ENCODE results near the gene TTC23. TPM values are rescaled to one million over a fixed set of nuclear protein-coding genes. Genes with fewer than 3 reads are reported as not detected.
"Not testable (repeated sequence)": the region's sequence is repeated elsewhere in the genome, so short reads cannot be mapped to it uniquely, and the experiment has no call there.

Gene TTC23
- total RNA-seq, 2 experiments from 2014 or later = 2.8 to 7.6 TPM

DNA sequence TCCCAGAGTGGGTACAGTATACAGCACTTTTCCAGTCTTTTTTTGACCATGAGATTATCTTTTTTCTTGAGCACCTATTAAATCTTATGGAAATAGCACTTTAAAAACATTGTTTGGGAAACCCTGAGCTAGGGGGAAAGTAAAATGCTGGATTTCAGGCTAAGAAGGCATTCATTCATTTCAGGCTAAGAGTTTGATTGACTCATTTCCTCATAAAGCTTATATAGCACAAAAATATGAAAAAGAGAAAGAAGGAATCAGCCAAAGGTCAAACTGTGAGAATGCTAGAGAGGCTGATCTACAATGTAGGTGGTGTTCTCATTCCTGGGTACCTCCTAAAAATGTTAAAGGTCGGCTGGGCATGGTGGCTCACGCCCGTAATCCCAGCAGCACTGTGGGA, 10.5 kb downstream of the TTC23 start:
- Histone ChIP-seq H3K9me3 (ENCODE audit: low read length) (no peaks in the 10 kb centered on the region), H3K27ac (ENCODE audit: low read depth, low read length, poor library complexity, severe bottlenecking) (no peak overlapping the region), H3K36me3 (ENCODE audit: insufficient read depth, low read length) (no peaks in the 10 kb centered on the region), H3K4me2 (ENCODE audit: low read length) (no peak overlapping the region), H3K4me3 (ENCODE audit: low read depth, low read length, poor library complexity, severe bottlenecking) (no peak overlapping the region), H3K4me1 (ENCODE audit: insufficient read depth, low read length, poor library complexity, severe bottlenecking) (peaks cover 6% of the 10 kb centered on the region), H3K79me2 (ENCODE audit: insufficient read depth, low read depth, low read length) (no peaks in the 10 kb centered on the region), H2AFZ (ENCODE audit: low read length) (no peak overlapping the region), H3K9me2 (ENCODE audit: insufficient read depth, low read length) (no peaks in the 10 kb centered on the region), H4K20me1 (ENCODE audit: insufficient read depth, low read length) (no peaks in the 10 kb centered on the region)
- CTCF ChIA-PET (ENCODE audit: unreplicated experiment) = no interaction called here
- intact Hi-C loops (cut with micrococcal nuclease; ENCODE audit: unreplicated experiment) = loop anchor here (10.0 kb wide), 1 partner anchor 594 kb away; the partner anchor contains the start of gene IGF1R
- POLR2A ChIA-PET = interaction anchor here (1.2 kb wide), 1 partner anchor 16 kb away, joined by 3 read pairs; no protein-coding TSS in a partner anchor
- TF ChIP-seq, protein P1, sequence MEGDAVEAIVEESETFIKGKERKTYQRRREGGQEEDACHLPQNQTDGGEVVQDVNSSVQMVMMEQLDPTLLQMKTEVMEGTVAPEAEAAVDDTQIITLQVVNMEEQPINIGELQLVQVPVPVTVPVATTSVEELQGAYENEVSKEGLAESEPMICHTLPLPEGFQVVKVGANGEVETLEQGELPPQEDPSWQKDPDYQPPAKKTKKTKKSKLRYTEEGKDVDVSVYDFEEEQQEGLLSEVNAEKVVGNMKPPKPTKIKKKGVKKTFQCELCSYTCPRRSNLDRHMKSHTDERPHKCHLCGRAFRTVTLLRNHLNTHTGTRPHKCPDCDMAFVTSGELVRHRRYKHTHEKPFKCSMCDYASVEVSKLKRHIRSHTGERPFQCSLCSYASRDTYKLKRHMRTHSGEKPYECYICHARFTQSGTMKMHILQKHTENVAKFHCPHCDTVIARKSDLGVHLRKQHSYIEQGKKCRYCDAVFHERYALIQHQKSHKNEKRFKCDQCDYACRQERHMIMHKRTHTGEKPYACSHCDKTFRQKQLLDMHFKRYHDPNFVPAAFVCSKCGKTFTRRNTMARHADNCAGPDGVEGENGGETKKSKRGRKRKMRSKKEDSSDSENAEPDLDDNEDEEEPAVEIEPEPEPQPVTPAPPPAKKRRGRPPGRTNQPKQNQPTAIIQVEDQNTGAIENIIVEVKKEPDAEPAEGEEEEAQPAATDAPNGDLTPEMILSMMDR (conservative IDR thresholded peaks at IDR 0.05; ENCODE audit: low read length) = no peak
- TF ChIP-seq EZH2phosphoT487 (IDR thresholded peaks at IDR 0.05; ENCODE audit: borderline replicate concordance, low read depth, low read length) = no peak
- no peak for DNase-seq (ENCODE audit: low spot score)
- BruUV-seq (replicated peaks) = no TSS peak

DNA sequence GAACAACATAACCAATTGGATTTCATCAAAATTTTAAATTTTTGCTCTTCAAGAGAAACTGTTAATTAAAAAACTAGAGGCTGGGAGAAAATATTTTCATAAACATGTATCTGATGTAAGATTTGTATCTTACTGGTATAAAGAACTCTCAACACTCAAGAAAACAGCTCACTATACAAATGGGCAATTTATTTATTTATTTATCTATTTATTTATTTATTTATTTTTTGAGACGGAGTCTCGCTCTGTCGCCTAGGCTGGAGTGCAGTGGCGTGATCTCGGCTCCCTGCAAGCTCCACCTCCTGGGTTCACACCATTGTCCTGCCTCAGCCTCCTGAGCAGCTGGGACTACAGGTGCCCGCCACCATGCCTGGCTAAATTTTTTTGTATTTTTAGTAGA, 15.2 kb downstream of the TTC23 start:
- CTCF ChIA-PET (ENCODE audit: unreplicated experiment); H2AFZ ChIP-seq (ENCODE audit: low read length); H3K4me2 ChIP-seq (ENCODE audit: low read length); BruUV-seq (replicated peaks); H4K20me1 ChIP-seq (ENCODE audit: insufficient read depth, low read length); H3K9me3 ChIP-seq (ENCODE audit: low read length); H3K79me2 ChIP-seq (ENCODE audit: insufficient read depth, low read depth, low read length); H3K27ac ChIP-seq (ENCODE audit: low read depth, low read length, poor library complexity, severe bottlenecking); H3K4me3 ChIP-seq (ENCODE audit: low read depth, low read length, poor library complexity, severe bottlenecking); H3K4me1 ChIP-seq (ENCODE audit: insufficient read depth, low read length, poor library complexity, severe bottlenecking); DNase-seq (ENCODE audit: low spot score); H3K9me2 ChIP-seq (ENCODE audit: insufficient read depth, low read length); H3K36me3 ChIP-seq (ENCODE audit: insufficient read depth, low read length): not testable (repeated sequence)
- intact Hi-C loops (cut with micrococcal nuclease; ENCODE audit: unreplicated experiment) = loop anchor here (10.0 kb wide), 1 partner anchor 589 kb away; the partner anchor contains the start of gene IGF1R
- POLR2A ChIA-PET = interaction anchor here (0.5 kb wide), 1 partner anchor 54 kb away, joined by 12 read pairs; no protein-coding TSS in a partner anchor

DNA sequence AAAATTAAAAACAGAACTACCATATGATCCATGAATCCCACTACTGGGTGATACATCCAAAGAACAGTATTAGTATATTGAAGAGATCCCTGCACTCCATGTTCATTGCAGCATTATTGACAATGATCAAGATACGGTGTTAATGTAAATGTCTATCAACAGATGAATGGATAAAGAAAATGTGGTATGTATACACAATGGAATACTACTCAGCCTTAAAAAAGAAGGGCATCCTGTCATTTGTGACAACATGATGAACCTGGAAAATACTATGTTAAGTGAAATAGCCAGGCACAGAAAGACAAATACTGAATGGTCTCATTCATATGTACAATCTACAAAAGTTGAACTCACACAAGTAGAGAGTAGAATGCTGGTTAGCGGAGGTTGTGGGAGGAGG, 16.6 kb downstream of the TTC23 start:
- H3K4me1 ChIP-seq (ENCODE audit: insufficient read depth, low read length, poor library complexity, severe bottlenecking) = no peaks in the 10 kb centered on the region
- ChIA-PET POLR2A (interaction anchor here (1.1 kb wide), 1 partner anchor 51 kb away, joined by 3 read pairs; no protein-coding TSS in a partner anchor), CTCF (ENCODE audit: unreplicated experiment) (no interaction called here)
- TF ChIP-seq, protein P1 (conservative IDR thresholded peaks at IDR 0.05; ENCODE audit: low read length) = no peak
- no peak for TF ChIP-seq EZH2phosphoT487 (IDR thresholded peaks at IDR 0.05; ENCODE audit: borderline replicate concordance, low read depth, low read length)
- H3K4me2 ChIP-seq (ENCODE audit: low read length) = no peak overlapping the region
- BruUV-seq (replicated peaks) = no TSS peak
- intact Hi-C loops (cut with micrococcal nuclease; ENCODE audit: unreplicated experiment) = loop anchor here (10.0 kb wide), 1 partner anchor 588 kb away; the partner anchor contains the start of gene IGF1R
- no peak overlapping the region for H3K4me3 ChIP-seq (ENCODE audit: low read depth, low read length, poor library complexity, severe bottlenecking)
- H3K27ac ChIP-seq (ENCODE audit: low read depth, low read length, poor library complexity, severe bottlenecking) = no peak overlapping the region
- H4K20me1 ChIP-seq (ENCODE audit: insufficient read depth, low read length) = no peaks in the 10 kb centered on the region
- H2AFZ ChIP-seq (ENCODE audit: low read length) = no peak overlapping the region
- no peaks in the 10 kb centered on the region for H3K9me3 ChIP-seq (ENCODE audit: low read length)
- no peak for DNase-seq (ENCODE audit: low spot score)
- H3K36me3 ChIP-seq (ENCODE audit: insufficient read depth, low read length) = no peaks in the 10 kb centered on the region
- H3K9me2 ChIP-seq (ENCODE audit: insufficient read depth, low read length) = no peaks in the 10 kb centered on the region
- H3K79me2 ChIP-seq (ENCODE audit: insufficient read depth, low read depth, low read length) = no peaks in the 10 kb centered on the region
